BLaER1 treated with 17β-estradiol and CSF1 and Interleukin-3, amounts not matched to agents 10 nM and 100 nM (cell line): ENCODE data around the gene WWOX.

Experiments used
- H3K27ac ChIP-seq, 11 experiments: shearing (Covaris generic); formaldehyde crosslinking; 2 replicates each; pipeline ENCODE4 v1.8.1; 2022
- H3K27me3 ChIP-seq, 11 experiments: shearing (Covaris generic); formaldehyde crosslinking; 2 replicates each; pipeline ENCODE4 v1.8.1; 2022
- H3K36me3 ChIP-seq, 11 experiments: shearing (Covaris generic); formaldehyde crosslinking; 2 replicates each; pipeline ENCODE4 v1.8.1; 2022
- H3K4me1 ChIP-seq, 10 experiments: shearing (Covaris generic); formaldehyde crosslinking; 2 replicates each; pipeline ENCODE4 v1.8.1; 2022
- H3K4me2 ChIP-seq, 11 experiments: shearing (Covaris generic); formaldehyde crosslinking; 2 replicates each; pipeline ENCODE4 v1.8.1; 2022
- H3K4me3 ChIP-seq, 10 experiments: shearing (Covaris generic); formaldehyde crosslinking; 2 replicates each; pipeline ENCODE4 v1.8.1; 2022
- H3K9ac ChIP-seq, 11 experiments: shearing (Covaris generic); formaldehyde crosslinking; 2 replicates each; pipeline ENCODE4 v1.8.1; 2022
- H3K9me3 ChIP-seq, 11 experiments: shearing (Covaris generic); formaldehyde crosslinking; replicated peaks in 1 of 11; 2 replicates each; pipeline ENCODE4 v1.8.1; 2022
- H4K20me1 ChIP-seq, 11 experiments: shearing (Covaris generic); formaldehyde crosslinking; 2 replicates each; pipeline ENCODE4 v1.8.1; 2022
- Cebpa-rat ChIP-seq, 11 experiments: shearing (Covaris generic); IDR thresholded peaks; 2 replicates each; pipeline ENCODE4 v1.8.1; 2022

Gene WWOX

DNA sequence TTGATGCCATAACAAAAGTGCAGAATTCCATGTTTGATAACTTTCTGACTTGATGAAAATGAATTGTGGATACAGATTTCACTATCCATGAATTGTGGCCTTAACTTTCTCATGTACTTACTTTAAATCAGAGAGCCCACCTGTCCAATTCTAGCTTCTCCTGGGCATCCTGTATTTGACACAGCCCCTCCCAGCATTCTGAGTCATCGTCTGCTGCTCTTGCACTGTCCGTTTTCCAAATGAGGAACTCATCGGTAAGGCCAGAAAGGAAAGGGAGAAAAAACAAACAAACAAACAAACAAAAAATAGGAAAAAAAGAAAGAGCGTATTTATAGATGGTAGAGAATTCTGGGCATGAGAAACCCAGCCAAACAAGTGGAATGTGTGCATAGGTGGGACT is 361.6 kb downstream of the WWOX start:
- Histone ChIP-seq H3K4me1 (peaks cover 0 to 12% (median 7%) of the 10 kb centered on the region in 10 experiments; a peak in 9 of 20 replicates), H3K4me2 (peak overlapping the region in 2 of 11 experiments; percentile 1 to 3; a peak in 2 of 22 replicates), H3K9me3 (peaks cover 11 to 19% (median 15%) of the 10 kb centered on the region in 11 experiments; a peak in 20 of 22 replicates), H3K4me3 (no peak overlapping the region), H3K9ac (no peak overlapping the region), H3K36me3 (peaks cover 0 to 8% (median 0%) of the 10 kb centered on the region in 11 experiments; a peak in 1 of 22 replicates), H3K27me3 (no peaks in the 10 kb centered on the region), H3K27ac (no peak overlapping the region), H4K20me1 (no peaks in the 10 kb centered on the region)
- TF ChIP-seq Cebpa-rat (IDR thresholded peaks at IDR 0.05), result no peak

DNA sequence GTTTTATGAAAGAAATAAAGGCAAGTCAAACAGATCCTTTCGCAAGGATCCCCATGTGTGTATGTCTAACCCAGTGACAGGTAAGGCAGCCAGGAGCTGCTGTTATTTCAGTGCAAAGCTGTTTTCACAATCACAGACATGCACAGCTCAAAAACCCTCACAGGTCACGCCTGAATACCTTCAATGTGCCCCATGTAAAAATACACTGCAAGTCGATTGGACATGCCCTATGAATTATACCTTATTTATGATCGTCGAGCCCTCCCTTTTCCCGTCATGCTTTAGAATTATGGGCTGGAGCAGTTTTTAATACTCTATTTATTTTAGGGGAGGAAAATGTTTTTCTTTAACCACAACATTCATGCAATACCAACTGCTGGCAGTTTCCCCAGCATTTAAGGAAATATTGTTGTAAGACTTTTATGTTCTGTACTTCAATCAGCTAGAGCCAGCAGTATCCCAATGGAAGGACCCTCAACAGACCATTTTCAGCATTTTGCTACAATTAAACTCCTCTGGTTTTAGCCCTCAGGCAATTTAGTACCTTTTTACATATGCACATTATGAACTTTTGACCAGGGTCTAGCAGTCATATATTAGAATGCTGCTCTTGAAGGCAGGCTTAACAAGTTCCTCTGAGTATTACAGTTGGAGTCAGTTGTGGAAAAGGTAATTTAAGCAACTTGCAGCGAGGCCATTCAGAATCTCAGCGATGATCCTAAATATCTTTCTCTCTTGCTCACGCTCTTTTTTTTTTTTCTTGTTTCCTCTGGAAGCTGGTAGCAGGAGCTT is 362.2 kb downstream of the WWOX start:
- no peaks in the 10 kb centered on the region for H3K27me3 ChIP-seq
- no peak overlapping the region for H3K9ac ChIP-seq
- H3K4me1 ChIP-seq, result peaks cover 0 to 12% (median 7%) of the 10 kb centered on the region in 10 experiments; a peak in 9 of 20 replicates
- no peaks in the 10 kb centered on the region for H4K20me1 ChIP-seq
- H3K36me3 ChIP-seq, result peaks cover 0 to 8% (median 0%) of the 10 kb centered on the region in 11 experiments; a peak in 1 of 22 replicates
- no peak for TF ChIP-seq Cebpa-rat (IDR thresholded peaks at IDR 0.05)
- H3K27ac ChIP-seq, result no peak overlapping the region
- peak overlapping the region in 2 of 11 experiments; percentile 1 to 3; a peak in 2 of 22 replicates for H3K4me2 ChIP-seq
- no peak overlapping the region for H3K4me3 ChIP-seq
- peaks cover 11 to 19% (median 15%) of the 10 kb centered on the region in 11 experiments; a peak in 20 of 22 replicates for H3K9me3 ChIP-seq

DNA sequence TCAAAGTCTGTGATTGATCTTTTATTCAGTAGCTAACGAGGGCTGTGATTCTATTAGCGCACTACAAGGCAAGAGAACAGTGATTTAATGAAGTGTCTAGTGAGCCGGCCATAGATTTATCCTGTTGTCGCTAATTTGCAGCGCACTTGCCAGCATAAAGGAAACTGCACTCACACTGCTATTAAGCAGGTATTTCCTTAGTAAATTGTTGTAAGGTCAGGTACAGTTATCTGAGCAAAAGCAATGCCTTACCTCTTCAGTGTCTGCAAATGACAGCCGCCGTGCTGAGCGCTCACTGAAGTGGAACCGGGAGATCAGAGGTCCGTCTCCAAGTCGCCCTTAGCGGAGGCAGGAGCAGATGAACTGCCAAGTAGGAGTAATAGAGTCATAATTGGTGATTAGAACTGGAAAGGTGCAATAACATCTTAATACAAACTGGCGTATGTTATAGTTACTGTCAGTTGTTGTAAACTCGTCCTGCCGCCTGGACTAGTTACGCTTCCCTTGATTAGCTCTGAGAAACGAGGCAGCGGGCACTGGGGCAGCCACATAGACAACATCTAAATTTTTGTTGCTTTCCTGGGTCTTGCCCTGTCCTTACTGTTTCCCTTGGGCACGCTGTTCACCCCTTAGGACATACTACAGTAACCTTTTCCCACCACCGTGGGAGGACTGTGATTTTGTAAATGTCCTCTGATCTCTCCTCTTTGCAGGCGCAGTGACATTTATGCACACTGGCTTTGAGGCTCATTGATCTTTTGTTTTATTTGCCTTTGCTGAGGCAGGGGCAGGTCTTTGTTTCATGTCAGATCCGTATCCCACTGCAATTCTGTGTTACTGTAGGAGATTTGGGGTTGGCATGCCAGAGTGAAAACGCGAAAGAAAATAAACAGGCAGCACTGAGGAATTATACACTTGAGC is 363.1 kb downstream of the WWOX start:
- no peak overlapping the region for H3K27ac ChIP-seq
- no peaks in the 10 kb centered on the region for H4K20me1 ChIP-seq
- no peak overlapping the region for H3K4me2 ChIP-seq
- H3K27me3 ChIP-seq, result no peaks in the 10 kb centered on the region
- no peak for TF ChIP-seq Cebpa-rat (IDR thresholded peaks at IDR 0.05)
- H3K4me1 ChIP-seq, result peaks cover 0 to 12% (median 7%) of the 10 kb centered on the region in 10 experiments; a peak in 9 of 20 replicates
- H3K9me3 ChIP-seq, result peaks cover 11 to 19% (median 15%) of the 10 kb centered on the region in 11 experiments; a peak in 20 of 22 replicates
- no peak overlapping the region for H3K9ac ChIP-seq
- peaks cover 0 to 8% (median 0%) of the 10 kb centered on the region in 11 experiments; a peak in 1 of 22 replicates for H3K36me3 ChIP-seq
- H3K4me3 ChIP-seq, result no peak overlapping the region

DNA sequence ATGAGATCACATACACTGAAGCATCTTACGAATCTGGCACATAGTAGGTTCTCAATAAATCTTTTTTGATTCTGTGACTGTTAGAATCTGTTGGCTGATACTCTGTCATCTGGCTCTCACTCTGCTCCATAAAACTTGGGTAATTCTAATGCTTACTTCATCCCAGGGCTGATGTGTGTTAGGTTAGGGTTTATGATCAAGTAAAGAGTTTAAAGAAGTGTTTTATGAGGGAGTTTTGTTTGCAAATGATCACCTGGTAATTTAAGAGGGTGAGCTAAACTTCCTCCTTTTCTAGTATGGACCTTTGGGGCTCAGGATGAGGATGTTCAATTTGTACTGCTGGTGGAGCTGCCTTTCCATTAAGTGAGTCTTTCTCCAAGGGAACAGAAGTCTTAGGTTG is 364.1 kb downstream of the WWOX start:
- TF ChIP-seq Cebpa-rat (IDR thresholded peaks at IDR 0.05), result no peak
- no peaks in the 10 kb centered on the region for H3K27me3 ChIP-seq
- H3K27ac ChIP-seq, result no peak overlapping the region
- H3K36me3 ChIP-seq, result peaks cover 0 to 8% (median 0%) of the 10 kb centered on the region in 11 experiments; a peak in 1 of 22 replicates
- H3K4me2 ChIP-seq, result no peak overlapping the region
- H3K9me3 ChIP-seq, result peaks cover 11 to 19% (median 15%) of the 10 kb centered on the region in 11 experiments; a peak in 20 of 22 replicates
- peaks cover 0 to 12% (median 7%) of the 10 kb centered on the region in 10 experiments; a peak in 9 of 20 replicates for H3K4me1 ChIP-seq
- H3K9ac ChIP-seq, result no peak overlapping the region
- no peaks in the 10 kb centered on the region for H4K20me1 ChIP-seq
- no peak overlapping the region for H3K4me3 ChIP-seq

DNA sequence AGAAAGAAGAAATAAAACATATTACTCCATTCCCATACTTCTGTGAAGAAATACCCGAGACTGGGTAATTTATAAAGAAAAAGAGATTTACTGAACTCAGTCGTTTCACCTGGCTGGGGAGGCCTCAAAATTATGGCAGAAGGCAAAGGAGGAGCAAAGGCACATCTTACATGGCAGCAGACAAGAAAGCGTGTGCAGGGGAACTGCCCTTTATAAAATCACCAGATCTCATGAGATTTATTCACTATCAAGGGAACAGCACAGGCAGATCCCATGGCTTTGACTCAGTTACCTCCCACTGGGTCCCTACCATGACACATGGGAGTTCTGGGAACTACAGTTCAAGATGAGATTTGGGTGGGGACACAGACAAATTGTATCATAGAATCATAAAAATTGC is 365.4 kb downstream of the WWOX start:
- H3K36me3 ChIP-seq, result peaks cover 0 to 8% (median 0%) of the 10 kb centered on the region in 11 experiments; a peak in 1 of 22 replicates
- no peak overlapping the region for H3K9ac ChIP-seq
- H3K9me3 ChIP-seq, result peaks cover 11 to 19% (median 15%) of the 10 kb centered on the region in 11 experiments; a peak in 20 of 22 replicates
- TF ChIP-seq Cebpa-rat (IDR thresholded peaks at IDR 0.05), result no peak
- peaks cover 0 to 12% (median 7%) of the 10 kb centered on the region in 10 experiments; a peak in 9 of 20 replicates for H3K4me1 ChIP-seq
- H4K20me1 ChIP-seq, result no peaks in the 10 kb centered on the region
- H3K4me2 ChIP-seq, result no peak overlapping the region
- no peak overlapping the region for H3K4me3 ChIP-seq
- H3K27me3 ChIP-seq, result no peaks in the 10 kb centered on the region
- no peak overlapping the region for H3K27ac ChIP-seq

DNA sequence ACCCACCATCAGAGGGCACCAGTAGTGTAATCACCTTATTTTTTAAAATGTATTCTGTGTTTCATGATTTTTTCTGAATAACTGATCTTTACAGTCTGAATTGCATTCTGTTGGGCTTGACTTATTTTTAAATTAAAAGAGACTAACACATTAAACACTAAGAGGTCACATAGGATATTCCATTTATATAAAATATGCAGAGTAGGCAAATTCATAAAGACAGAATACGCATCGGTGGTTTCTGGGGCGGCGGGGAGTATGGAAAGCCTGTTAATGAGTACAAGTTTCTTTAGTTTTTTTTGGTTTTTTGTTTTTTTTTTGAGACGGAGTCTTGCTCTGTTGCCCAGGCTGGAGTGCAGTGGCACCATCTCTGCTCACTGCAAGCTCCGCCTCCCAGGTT is 366.3 kb downstream of the WWOX start:
- Histone ChIP-seq H3K4me2 (no peak overlapping the region), H3K9me3 (peaks cover 11 to 19% (median 15%) of the 10 kb centered on the region in 11 experiments; a peak in 20 of 22 replicates), H3K27me3 (no peaks in the 10 kb centered on the region), H3K4me1 (peaks cover 0 to 12% (median 7%) of the 10 kb centered on the region in 10 experiments; a peak in 9 of 20 replicates), H3K4me3 (no peak overlapping the region), H3K36me3 (peaks cover 0 to 8% (median 0%) of the 10 kb centered on the region in 11 experiments; a peak in 1 of 22 replicates), H3K9ac (no peak overlapping the region), H4K20me1 (no peaks in the 10 kb centered on the region), H3K27ac (no peak overlapping the region)
- no peak for TF ChIP-seq Cebpa-rat (IDR thresholded peaks at IDR 0.05)

DNA sequence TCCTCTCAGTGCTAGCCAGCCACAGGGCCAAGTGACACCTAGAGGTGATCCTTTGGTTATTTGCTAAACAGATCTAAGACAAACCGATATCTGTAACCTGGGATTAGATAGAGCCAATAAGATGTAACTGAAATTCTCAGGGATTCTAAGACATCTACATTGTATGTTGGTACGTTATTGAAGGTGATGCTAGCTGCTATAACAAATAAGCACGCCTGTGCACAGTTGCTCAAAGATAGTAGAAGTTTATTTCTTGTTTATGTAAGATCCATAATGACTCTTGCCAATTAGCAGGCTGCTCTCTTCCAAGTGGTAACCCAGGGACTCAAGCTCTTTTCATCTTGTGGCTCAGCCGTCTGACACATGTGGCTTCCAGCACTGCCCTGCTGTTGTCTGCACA is 370.3 kb downstream of the WWOX start:
- Histone ChIP-seq H4K20me1 (no peaks in the 10 kb centered on the region), H3K9me3 (peaks cover 6 to 8% (median 7%) of the 10 kb centered on the region in 11 experiments; a peak in 20 of 22 replicates), H3K4me2 (no peak overlapping the region), H3K4me3 (no peak overlapping the region), H3K27me3 (no peaks in the 10 kb centered on the region), H3K9ac (no peak overlapping the region), H3K4me1 (no peaks in the 10 kb centered on the region), H3K27ac (no peak overlapping the region), H3K36me3 (peaks cover 0 to 4% (median 0%) of the 10 kb centered on the region in 11 experiments; a peak in 1 of 22 replicates)
- no peak for TF ChIP-seq Cebpa-rat (IDR thresholded peaks at IDR 0.05)

DNA sequence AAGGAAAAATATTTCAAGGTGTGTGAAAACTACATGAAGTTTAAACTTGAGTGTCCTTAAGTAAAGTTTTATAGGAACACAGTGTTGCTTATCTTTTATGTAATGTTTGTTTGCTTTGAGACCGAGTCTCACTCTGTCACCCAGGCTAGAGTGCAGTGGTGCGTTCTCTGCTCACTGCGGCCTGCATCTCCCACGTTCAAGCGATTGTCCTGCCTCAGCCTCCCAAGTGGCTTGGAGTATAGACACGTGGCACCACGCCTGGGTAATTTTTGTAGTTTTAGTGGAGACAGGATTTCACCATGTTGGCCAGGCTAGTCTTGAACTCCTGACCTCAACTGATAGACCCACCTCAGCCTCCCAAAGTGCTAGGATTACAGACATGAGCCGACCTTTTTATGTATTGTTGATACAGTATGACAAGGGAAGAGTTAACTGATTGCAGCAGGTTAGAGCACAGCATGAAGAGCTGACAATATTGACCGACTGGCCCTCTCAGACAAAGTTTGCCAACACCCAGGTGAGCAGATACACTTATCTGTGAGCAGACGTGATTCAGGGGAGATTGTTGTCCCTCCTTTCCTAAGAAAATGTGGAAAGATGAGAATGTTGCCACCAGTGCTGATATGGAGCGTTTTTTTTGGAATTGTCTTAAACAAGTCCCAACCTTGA is 373.7 kb downstream of the WWOX start:
- H3K4me3 ChIP-seq, result no peak overlapping the region
- H3K9ac ChIP-seq, result no peak overlapping the region
- no peak overlapping the region for H3K4me2 ChIP-seq
- no peaks in the 10 kb centered on the region for H4K20me1 ChIP-seq
- no peaks in the 10 kb centered on the region for H3K27me3 ChIP-seq
- TF ChIP-seq Cebpa-rat (IDR thresholded peaks at IDR 0.05), result no peak
- H3K36me3 ChIP-seq, result no peaks in the 10 kb centered on the region
- no peaks in the 10 kb centered on the region for H3K4me1 ChIP-seq
- no peak overlapping the region for H3K27ac ChIP-seq
- H3K9me3 ChIP-seq, result no peaks in the 10 kb centered on the region
